SJSA1 (cell line): ENCODE measurements around the gene ZNF410. TPM values are rescaled to one million over a fixed set of nuclear protein-coding genes. Genes with fewer than 3 reads are reported as not detected.
A peak's percentile ranks its signal among the peaks of the same experiment; 100 is the strongest.
"Not testable (repeated sequence)": the region's sequence is repeated elsewhere in the genome, so short reads cannot be mapped to it uniquely, and the experiment has no call there.

Experiments used
- DNase-seq, 2 experiments: peaks; one replicate each; pipeline ENCODE4 v3.0.0-alpha.2; 2015 to 2020; ENCODE audit warnings: low spot score in 2 of 2, low read depth in 1 of 2
- H3K27ac ChIP-seq: fragments of 250-450 bp; sonication (Bioruptor Pico); 2 replicates; pipeline ENCODE4 v1.5.1; 2020; ENCODE audit warnings: mild to moderate bottlenecking, moderate library complexity
- H3K27me3 ChIP-seq: fragments of 250-450 bp; sonication (Bioruptor Pico); replicated peaks from 2 replicates; pipeline ENCODE4 v1.5.1; 2020; ENCODE audit warnings: mild to moderate bottlenecking, moderate library complexity
- H3K36me3 ChIP-seq: fragments of 250-450 bp; sonication (Bioruptor Pico); 2 replicates; pipeline ENCODE4 v1.5.1; 2020; ENCODE audit warnings: mild to moderate bottlenecking
- H3K4me1 ChIP-seq: fragments of 250-450 bp; sonication (Bioruptor Pico); replicated peaks from 2 replicates; pipeline ENCODE4 v1.6.1; 2021; ENCODE audit warnings: mild to moderate bottlenecking
- H3K4me3 ChIP-seq: fragments of 250-450 bp; sonication (Bioruptor Pico); 2 replicates; pipeline ENCODE4 v1.5.1; 2020; ENCODE audit warnings: mild to moderate bottlenecking
- H3K9me3 ChIP-seq: fragments of 250-450 bp; sonication (Bioruptor Pico); replicated peaks from 2 replicates; pipeline ENCODE4 v1.5.1; 2020; ENCODE audit warnings: mild to moderate bottlenecking
- total RNA-seq: library from RNA; depleted of rRNA; stranded (reverse); fragments of >200 nt; shearing (Covaris generic); gene quantifications from 2 replicates; pipeline ENCODE4 v1.2.3, GENCODE V29; 2014

Gene ZNF410
- total RNA-seq, 1 experiment from 2014 or later, result 63.1 TPM

DNA sequence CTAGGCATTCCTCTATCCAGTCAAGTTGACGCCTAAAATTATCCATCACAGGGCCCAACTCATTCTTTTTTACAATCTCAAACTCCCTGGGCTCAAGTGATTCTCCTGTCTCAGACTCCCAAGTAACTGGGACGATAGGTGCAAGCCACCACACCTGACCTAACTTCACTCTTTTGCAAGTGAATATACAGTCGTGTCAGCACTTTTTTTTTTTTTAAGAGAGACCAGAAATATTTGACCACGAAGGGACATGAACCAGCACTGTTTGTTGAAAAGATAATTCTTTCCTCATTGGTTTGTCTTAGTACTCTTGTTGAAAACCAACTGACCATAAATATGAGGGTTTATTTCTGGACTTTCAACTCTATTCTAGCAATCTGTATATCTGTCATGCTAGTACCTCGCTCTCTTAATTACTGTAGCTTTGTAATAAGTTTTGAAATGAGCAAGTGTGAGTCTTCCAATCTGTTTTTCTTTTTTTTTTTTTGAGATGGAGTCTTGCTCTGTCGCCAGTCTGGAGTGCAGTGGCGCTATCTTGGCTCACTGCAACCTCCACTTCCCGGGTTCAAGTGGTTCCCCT, 21.0 kb upstream of the ZNF410 start:
- DNase-seq, result no peak
- Histone ChIP-seq H3K27ac (no peak overlapping the region), H3K4me3 (no peak overlapping the region), H3K9me3 (no peaks in the 10 kb centered on the region), H3K4me1 (no peaks in the 10 kb centered on the region), H3K27me3 (no peaks in the 10 kb centered on the region), H3K36me3 (no peaks in the 10 kb centered on the region; the same call in 1 of the 2 replicates)

DNA sequence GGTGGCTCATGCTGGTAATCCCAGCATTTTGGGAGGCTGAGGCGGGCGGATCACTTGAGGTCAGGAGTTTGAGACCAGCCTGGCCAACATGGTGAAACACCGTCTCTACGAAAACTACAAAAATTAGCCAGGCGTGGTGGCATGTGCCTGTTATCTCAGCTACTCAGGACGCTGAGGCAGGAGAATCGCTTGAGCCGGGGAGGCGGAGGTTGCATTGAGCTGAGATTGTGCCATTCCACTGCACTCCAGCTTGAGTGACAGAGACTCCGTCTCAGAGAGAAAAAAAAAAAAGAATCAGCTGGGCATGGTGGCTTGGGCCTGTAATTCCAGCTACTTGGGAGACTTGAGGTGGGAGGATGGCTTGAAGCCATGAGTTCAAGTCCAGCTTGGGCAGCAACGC, 16.9 kb upstream of the ZNF410 start:
- not testable (repeated sequence) for DNase-seq

GRCh38 chr14:73870525-73871235, 16.0 kb upstream of the ZNF410 start:
- Histone ChIP-seq H3K9me3 (no peaks in the 10 kb centered on the region), H3K36me3 (no peaks in the 10 kb centered on the region), H3K4me3 (no peak overlapping the region)

More for the DNA sequence above, 16.9 kb upstream of the ZNF410 start:
- H3K9me3 ChIP-seq, H3K4me3 ChIP-seq, H3K4me1 ChIP-seq, H3K27me3 ChIP-seq, H3K36me3 ChIP-seq, H3K27ac ChIP-seq: not testable (repeated sequence)

GRCh38 chr14:73873660-73874059, 13.0 kb upstream of the ZNF410 start:
- Histone ChIP-seq H3K27me3 (no peaks in the 10 kb centered on the region), H3K9me3 (no peaks in the 10 kb centered on the region), H3K4me3 (no peak overlapping the region), H3K36me3 (no peaks in the 10 kb centered on the region), H3K27ac (no peak overlapping the region), H3K4me1 (peaks cover 5% of the 10 kb centered on the region)
- DNase-seq, result no peak

More at GRCh38 chr14:73870525-73871235, 16.0 kb upstream of the ZNF410 start:
- no peak for DNase-seq
- H3K27ac ChIP-seq, result no peak overlapping the region
- H3K4me1 ChIP-seq, result no peaks in the 10 kb centered on the region
- H3K27me3 ChIP-seq, result no peaks in the 10 kb centered on the region

DNA sequence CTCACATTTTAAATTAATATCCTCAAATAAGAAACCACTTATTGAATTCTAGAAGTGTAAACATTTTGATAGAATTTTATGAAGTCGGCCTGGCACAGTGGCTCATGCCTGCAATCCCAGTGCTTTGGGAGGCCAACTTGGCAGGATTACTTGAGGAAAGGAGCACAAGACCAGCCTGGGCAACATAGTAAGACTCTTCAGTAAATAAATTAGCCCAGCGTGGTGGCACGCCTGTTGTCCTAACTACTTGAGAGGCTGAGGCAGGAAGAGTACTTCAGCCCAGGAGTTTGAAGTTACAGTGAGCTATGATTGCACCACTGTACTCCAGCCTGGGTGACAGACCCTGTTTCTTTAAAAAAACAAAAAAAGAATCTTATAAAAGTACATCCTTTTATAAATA, 8.9 kb upstream of the ZNF410 start:
- H3K36me3 ChIP-seq, result no peaks in the 10 kb centered on the region
- no peaks in the 10 kb centered on the region for H3K27me3 ChIP-seq
- H3K27ac ChIP-seq, result no peak overlapping the region
- no peak for DNase-seq
- H3K9me3 ChIP-seq, result no peaks in the 10 kb centered on the region
- no peak overlapping the region for H3K4me3 ChIP-seq
- H3K4me1 ChIP-seq, result peaks cover 20% of the 10 kb centered on the region

GRCh38 chr14:73878436-73878835, 8.2 kb upstream of the ZNF410 start:
- no peak overlapping the region for H3K27ac ChIP-seq

DNA sequence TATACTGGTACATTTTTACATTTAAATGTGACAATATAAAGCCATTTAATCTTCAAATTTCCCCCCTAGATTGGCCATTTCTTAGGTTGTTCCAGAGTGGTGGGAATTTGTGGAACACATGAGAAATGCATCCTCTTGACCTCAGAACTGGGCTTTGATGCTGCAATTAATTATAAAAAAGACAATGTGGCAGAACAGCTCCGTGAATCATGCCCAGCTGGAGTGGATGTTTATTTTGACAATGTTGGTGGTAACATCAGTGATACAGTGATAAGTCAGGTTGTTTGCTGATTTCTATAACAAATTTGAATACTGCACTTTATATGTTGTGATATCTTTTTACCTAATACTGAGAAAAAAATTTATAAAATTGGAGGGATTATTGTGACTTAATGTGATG, 7.6 kb upstream of the ZNF410 start:
- Histone ChIP-seq H3K4me1 (peaks cover 20% of the 10 kb centered on the region), H3K9me3 (no peaks in the 10 kb centered on the region), H3K36me3 (no peaks in the 10 kb centered on the region), H3K27me3 (no peaks in the 10 kb centered on the region), H3K4me3 (no peak overlapping the region), H3K27ac (no peak overlapping the region)
- DNase-seq, result peak; percentile 45 to 71

More at GRCh38 chr14:73878436-73878835, 8.2 kb upstream of the ZNF410 start:
- H3K4me3 ChIP-seq, result no peak overlapping the region
- DNase-seq, result peak; percentile 64 to 77
- no peaks in the 10 kb centered on the region for H3K9me3 ChIP-seq
- H3K4me1 ChIP-seq, result peaks cover 20% of the 10 kb centered on the region
- H3K36me3 ChIP-seq, result no peaks in the 10 kb centered on the region
- no peaks in the 10 kb centered on the region for H3K27me3 ChIP-seq

DNA sequence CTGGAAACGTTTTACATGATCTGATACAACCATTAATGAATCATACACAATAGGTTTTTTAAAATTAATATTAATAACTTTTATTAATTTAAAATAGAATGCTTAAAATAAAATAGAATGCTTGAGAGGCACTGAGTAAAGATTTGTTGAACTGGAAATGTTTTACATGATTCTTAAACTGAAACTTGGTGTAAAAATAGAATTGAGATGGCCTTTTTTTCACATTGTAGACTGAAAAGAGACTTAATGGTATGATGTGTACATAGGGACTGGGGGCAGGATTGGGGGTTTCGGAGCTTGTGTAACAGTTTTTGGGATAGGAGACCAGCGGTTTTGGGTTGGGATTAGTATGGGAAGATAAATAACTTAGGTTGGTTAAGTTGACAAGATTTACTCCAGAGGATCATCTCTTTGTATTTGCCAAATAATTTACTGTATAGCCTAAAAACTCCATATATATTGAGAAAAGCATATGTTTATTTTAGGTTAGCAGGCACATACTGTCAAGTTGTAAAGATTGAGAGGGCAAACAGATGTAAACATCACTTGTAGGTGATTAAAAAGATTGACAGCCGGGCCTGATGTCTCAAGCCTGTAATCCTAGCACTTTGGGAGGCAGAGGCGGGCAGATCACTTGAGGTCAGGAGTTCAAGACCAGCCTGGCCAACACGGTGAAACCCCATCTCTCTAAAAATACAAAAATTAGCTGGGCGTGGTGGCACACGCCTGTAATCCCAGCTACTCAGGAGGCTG, 2.0 kb upstream of the ZNF410 start:
- H3K36me3 ChIP-seq, result peaks cover 18% of the 10 kb centered on the region
- H3K4me3 ChIP-seq, result no peak overlapping the region
- H3K4me1 ChIP-seq, result peaks cover 25% of the 10 kb centered on the region
- no peaks in the 10 kb centered on the region for H3K9me3 ChIP-seq
- DNase-seq, result no peak
- H3K27ac ChIP-seq, result no peak overlapping the region
- no peaks in the 10 kb centered on the region for H3K27me3 ChIP-seq

DNA sequence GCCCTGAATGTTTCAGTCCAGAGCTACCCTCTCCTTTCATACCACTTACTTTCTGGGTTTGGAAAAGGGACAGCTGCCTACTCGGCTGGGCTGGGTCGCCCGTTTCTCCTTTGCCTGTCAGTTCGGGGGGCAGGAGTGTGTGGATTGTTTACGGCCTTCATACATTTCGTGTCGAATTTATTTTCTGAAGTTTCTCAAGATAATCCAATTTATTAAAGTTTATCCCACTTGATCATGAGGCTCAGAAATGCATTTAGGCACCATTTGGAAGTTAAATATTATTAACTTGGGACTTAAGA, 608 bp downstream of the ZNF410 start:
- H3K36me3 ChIP-seq, result peaks cover 29% of the 10 kb centered on the region
- no peaks in the 10 kb centered on the region for H3K9me3 ChIP-seq
- no peaks in the 10 kb centered on the region for H3K27me3 ChIP-seq
- H3K4me3 ChIP-seq, result peak overlapping the region; percentile 79
- peak overlapping the region; percentile 79 for H3K27ac ChIP-seq
- peaks cover 19% of the 10 kb centered on the region for H3K4me1 ChIP-seq
- no peak for DNase-seq

DNA sequence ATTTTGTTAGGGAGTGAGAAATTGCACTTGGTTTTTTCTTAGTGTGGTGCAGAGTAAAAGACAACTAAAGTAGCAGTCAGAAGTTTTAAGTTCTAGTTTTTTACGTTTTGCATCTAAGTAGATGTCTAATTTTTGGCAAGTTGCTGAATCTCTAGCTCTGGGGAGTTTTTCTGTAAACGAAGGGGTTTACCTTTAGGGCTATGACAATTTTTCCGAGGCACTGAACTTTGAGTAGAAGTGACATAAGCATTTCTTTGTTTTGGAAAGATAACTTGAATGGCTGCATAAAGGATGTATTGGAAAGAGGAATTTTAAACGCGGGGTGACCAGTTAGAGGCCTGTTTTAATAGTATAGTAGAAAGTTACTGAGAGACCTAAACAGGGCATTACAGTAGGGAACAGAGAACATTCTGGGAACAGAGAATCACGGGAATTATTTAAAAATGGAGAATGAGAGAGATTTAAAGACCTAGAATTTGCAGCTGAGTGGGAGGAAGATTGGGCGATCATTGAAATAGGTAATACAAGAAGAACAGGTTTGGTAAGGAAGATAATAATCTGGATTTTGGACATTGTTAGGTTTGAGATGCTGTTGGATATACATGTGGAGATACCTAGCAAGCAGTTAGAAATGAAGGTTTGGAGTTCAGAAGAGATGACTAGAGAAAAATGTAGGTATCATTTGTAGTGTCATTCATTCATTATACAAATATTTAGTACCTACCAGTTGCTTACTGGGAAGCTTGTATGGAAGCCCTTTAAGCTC, 1.2 kb downstream of the ZNF410 start:
- no peak for DNase-seq
- H3K4me1 ChIP-seq, result peaks cover 19% of the 10 kb centered on the region

DNA sequence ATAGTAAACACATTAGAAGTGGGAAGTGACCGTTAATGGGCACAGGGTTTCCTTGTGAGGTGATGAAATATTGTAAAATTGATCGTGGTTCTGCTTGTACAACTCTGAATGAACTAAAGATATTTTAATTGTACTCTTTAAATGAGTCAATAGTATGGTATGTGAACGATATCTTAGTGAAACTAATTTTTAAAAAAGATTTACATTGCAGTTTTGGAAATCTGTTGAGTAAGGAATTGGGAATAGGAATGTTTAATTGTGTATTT, 1.7 kb downstream of the ZNF410 start:
- Histone ChIP-seq H3K36me3 (peaks cover 39% of the 10 kb centered on the region), H3K4me3 (peak overlapping the region; percentile 79), H3K9me3 (no peaks in the 10 kb centered on the region), H3K27ac (no peak overlapping the region), H3K4me1 (peaks cover 19% of the 10 kb centered on the region), H3K27me3 (no peaks in the 10 kb centered on the region)
- DNase-seq, result peak in 1 of 2 experiments; percentile 2

More for the DNA sequence above, 1.2 kb downstream of the ZNF410 start:
- Histone ChIP-seq H3K27me3 (no peaks in the 10 kb centered on the region), H3K9me3 (no peaks in the 10 kb centered on the region), H3K4me3 (peak overlapping the region; percentile 79), H3K27ac (peak overlapping the region; percentile 79; the same call in 1 of the 2 replicates), H3K36me3 (peaks cover 33% of the 10 kb centered on the region)

- Histone ChIP-seq H3K9me3 (no peaks in the 10 kb centered on the region), H3K4me1 (peaks cover 19% of the 10 kb centered on the region), H3K36me3 (peaks cover 44% of the 10 kb centered on the region), H3K4me3 (no peak overlapping the region), H3K27me3 (no peaks in the 10 kb centered on the region), H3K27ac (no peak overlapping the region)
- DNase-seq, result no peak
These were observed 2.3 kb downstream of the ZNF410 start for GRCh38 chr14:73888971-73889370.

GRCh38 chr14:73889376-73889775, 2.7 kb downstream of the ZNF410 start:
- Histone ChIP-seq H3K27me3 (no peaks in the 10 kb centered on the region), H3K4me3 (no peak overlapping the region), H3K4me1 (peaks cover 19% of the 10 kb centered on the region), H3K9me3 (no peaks in the 10 kb centered on the region), H3K36me3 (peaks cover 47% of the 10 kb centered on the region), H3K27ac (no peak overlapping the region)
- no peak for DNase-seq
